PC-9 (cell line): ENCODE measurements around the gene NAPB.

Experiments used
- EZH2 ChIP-seq: fragments of 200-600 bp; sonication (generic); IDR thresholded peaks from 2 replicates; pipeline ENCODE4 v1.8.0; 2017; ENCODE audit warnings: antibody characterized with exemption, low read depth
- TF ChIP-seq, protein P1 (sequence below): fragments of 200-600 bp; sonication (generic); conservative IDR thresholded peaks from 2 replicates; pipeline ENCODE4 v1.6.1; 2017; ENCODE audit warnings: mixed run types, antibody characterized with exemption, mild to moderate bottlenecking, moderate library complexity

- TF ChIP-seq, protein P1, sequence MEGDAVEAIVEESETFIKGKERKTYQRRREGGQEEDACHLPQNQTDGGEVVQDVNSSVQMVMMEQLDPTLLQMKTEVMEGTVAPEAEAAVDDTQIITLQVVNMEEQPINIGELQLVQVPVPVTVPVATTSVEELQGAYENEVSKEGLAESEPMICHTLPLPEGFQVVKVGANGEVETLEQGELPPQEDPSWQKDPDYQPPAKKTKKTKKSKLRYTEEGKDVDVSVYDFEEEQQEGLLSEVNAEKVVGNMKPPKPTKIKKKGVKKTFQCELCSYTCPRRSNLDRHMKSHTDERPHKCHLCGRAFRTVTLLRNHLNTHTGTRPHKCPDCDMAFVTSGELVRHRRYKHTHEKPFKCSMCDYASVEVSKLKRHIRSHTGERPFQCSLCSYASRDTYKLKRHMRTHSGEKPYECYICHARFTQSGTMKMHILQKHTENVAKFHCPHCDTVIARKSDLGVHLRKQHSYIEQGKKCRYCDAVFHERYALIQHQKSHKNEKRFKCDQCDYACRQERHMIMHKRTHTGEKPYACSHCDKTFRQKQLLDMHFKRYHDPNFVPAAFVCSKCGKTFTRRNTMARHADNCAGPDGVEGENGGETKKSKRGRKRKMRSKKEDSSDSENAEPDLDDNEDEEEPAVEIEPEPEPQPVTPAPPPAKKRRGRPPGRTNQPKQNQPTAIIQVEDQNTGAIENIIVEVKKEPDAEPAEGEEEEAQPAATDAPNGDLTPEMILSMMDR = no peak
- no peak for TF ChIP-seq EZH2
Observed at GRCh38 chr20:23437126-23437899, 16.0 kb upstream of the NAPB start.
